HG02870 (cell line): ENCODE data around the gene SCN2B.

ENCODE experiments used
- ATAC-seq: cut with Tn5 transposase; IDR thresholded peaks from one replicate; pipeline ENCODE4 v1.9.1; 2021; ENCODE audit warnings: mild to moderate bottlenecking, moderate library complexity; ENCODE audit not compliant: unreplicated experiment

The SCN2B gene, protein sequence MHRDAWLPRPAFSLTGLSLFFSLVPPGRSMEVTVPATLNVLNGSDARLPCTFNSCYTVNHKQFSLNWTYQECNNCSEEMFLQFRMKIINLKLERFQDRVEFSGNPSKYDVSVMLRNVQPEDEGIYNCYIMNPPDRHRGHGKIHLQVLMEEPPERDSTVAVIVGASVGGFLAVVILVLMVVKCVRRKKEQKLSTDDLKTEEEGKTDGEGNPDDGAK

DNA sequence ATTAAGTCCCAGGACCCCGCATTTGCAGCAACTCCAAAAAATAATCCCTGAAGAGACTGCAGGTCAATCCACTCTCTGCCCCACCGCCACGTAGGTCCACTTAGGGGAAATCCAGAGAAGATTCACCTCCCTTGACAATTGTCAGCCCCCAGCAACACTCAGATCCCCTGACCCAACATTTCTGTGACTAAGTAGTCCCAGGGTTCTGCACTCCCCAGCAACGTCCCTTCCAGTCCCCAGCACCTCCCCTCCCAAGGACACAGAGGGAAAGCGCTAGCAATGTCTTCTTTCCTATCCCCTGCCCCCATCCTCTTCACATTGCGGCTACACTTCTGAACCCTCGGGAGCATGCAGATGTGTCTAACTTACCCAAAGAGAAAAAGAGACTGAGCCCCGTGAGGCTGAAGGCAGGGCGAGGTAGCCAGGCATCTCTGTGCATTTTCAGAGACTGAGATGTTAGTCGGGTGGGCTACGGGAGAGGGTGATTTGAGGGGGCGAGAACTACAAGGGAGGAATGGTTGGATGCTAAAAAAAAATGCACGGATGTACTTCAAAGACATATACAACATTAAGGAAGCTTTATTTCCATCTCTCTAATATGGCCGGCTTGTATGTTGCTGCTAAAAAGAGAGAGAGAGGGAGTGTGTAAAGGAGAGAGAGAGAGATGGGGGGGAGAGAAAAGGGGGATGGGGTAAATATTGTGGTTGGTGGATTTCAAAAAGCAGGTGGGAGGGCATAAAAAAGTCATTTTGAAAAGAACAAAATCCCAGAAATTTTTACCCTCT, at the start of gene SCN2B:
SCN2B (minus strand) TSS at position 647 of the 785 bp plus-strand sequence; CDS start at position 439, 208 bp downstream.
- ATAC-seq = no peak

DNA sequence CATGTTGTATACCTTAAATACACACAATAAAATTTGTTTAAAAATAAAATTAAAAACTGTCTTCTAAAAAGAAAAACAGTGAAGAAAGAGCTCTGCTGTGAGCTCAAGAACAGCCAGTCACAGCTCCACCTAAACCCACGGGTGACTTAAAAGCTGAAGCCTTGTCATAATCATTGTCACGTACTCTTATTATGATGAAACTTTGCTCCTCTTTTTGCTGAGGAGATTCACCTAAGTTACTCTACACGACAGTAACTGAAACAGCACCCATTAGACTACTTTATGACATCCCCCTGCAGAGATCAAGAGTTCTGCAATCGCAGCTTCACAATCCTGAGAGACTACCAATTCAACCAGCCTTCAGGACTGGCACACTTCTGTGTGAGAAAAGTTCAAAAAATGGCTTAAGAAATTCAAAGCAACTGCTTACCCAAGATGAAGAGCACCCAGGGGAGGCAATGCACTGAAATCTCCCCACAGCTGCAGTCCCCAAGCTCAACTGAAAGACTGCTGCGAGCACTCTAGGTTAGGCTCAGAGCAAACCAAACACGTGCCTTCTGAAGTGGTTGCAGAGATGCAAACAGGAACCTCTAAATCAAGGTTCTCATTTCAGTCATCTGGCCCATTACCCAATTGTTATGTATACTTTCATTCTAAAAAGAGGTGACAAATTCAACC, 48.2 kb upstream of the SCN2B start, which contains the start of gene JAML:
JAML (minus strand) TSS at position 501 of the 678 bp plus-strand sequence. CDS start 10,145 bp downstream, outside the sequence.
- ATAC-seq = peak; percentile 38

DNA sequence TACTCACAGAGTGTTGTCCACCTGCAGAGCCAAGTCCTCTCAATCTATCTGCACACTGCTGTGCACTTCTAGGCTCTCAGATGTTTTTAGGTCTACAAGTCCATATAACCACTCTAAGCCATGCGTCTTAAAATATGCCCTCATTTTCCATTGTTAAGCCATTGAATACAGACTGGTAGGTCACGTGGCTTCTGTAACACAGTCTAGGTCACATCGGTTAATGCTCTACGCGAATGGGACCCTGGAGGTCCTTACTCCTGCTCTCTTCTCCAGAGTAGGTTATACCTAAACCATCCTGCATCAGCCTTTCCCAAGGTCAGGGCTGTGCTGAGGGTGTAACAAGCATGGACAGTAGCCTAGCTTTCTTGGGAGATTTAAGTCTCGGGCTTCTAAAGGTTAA, 47.6 kb upstream of the SCN2B start:
- ATAC-seq = no peak

DNA sequence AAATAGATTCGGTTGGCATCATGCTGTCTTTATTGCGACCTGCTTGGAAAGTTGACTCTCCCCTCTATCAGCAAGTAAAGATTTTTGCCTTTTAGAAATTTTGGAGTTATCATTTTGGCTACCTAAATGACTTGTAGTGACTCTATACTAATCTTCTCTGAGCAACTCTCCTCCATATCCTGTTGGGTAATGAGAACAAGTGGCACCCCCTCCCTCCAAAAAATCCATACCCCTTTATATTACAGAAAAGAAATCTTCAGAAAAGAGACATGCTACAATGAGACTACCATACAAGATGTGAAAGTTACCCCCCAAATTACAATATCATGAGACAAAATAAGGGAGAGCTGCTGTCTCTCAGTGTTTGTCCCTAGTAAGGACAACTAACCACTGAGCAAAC, 47.1 kb upstream of the SCN2B start:
- no peak for ATAC-seq

- no peak for ATAC-seq
Observed at GRCh38 chr11:118222437-118222836, 46.0 kb upstream of the SCN2B start.

- no peak for ATAC-seq
Observed at GRCh38 chr11:118221419-118221818, 45.0 kb upstream of the SCN2B start.

- ATAC-seq = no peak
Observed at GRCh38 chr11:118219732-118220131, 43.3 kb upstream of the SCN2B start.

- ATAC-seq = no peak
Observed at GRCh38 chr11:118219244-118219643, 42.8 kb upstream of the SCN2B start.

GRCh38 chr11:118217575-118217974, 41.1 kb upstream of the SCN2B start:
- no peak for ATAC-seq

GRCh38 chr11:118216621-118217481, 40.4 kb upstream of the SCN2B start:
- ATAC-seq = peak; percentile 46

DNA sequence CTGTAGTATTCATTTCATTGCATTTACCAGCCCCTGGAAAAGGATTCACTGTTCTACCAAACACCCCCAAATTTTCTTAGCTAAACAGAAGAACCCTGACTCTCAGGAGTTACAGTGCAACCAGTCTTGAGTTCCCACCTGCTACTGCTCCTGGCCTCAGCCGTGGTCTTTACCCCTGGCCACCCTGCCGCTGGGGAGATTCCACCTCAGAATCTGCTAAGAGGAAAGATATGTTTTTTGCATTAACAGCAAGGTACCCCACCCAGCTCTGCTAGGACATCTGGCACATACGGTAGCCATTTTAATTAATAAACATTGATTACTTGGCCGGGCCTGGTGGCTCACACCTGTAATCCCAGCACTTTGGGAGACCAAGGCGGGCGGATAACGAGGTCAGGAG, 39.3 kb upstream of the SCN2B start:
- no peak for ATAC-seq

- no peak for ATAC-seq
Observed at GRCh38 chr11:118215262-118215661, 38.8 kb upstream of the SCN2B start.

DNA sequence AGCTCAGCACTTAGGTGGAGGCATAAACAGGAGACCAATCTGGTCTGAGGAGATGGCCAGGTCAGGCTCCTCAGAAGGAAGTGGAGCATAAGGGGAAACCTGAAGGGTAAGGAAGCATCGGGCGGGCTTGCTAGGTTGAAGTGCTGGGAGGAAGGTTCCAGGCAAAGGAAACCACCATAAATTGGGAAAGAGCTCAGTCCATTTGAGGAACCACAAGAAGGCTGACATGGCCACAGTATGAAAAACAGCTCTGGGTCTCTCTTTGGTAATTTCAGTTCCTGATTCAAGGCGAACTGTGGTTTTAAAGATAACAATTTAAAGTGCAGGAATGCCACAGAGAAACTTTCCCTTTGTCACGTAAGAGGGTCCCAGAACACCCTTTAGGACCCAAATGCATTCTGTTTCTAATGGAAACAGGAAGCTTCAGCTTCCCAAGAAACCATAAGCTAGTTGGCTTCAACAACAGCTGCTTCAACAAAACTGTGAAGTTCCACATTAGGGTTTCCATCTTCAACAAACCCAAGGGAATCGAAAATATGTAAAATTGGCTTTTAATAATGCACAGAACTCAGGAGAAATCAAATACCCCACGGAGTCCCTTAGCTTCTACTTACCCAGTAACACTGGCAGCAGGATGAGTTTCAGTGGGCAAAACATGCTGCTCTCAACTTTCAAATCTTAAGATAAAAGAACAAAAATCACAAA, 37.9 kb upstream of the SCN2B start:
- ATAC-seq = peak; percentile 44

- no peak for ATAC-seq
Observed at GRCh38 chr11:118213781-118214180, 37.3 kb upstream of the SCN2B start.

DNA sequence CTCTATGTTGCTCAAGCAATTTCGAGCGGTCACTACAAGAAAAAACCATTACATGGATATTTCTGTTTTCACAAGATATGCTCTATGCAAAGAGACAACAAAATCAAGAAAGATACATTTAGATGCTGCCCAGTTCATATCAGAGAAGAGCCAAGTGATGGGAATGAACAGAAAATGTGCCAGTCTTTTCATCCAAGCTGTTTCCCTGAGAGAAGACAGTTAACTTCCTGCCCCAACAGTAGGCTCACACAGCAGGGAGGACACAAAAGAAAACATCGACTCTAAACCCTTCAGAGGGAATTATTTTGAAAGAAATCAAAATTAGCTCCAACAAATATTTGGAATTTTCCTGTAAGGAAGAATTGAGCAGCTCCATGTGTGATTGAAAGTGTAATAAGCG, 36.8 kb upstream of the SCN2B start:
- ATAC-seq = no peak

DNA sequence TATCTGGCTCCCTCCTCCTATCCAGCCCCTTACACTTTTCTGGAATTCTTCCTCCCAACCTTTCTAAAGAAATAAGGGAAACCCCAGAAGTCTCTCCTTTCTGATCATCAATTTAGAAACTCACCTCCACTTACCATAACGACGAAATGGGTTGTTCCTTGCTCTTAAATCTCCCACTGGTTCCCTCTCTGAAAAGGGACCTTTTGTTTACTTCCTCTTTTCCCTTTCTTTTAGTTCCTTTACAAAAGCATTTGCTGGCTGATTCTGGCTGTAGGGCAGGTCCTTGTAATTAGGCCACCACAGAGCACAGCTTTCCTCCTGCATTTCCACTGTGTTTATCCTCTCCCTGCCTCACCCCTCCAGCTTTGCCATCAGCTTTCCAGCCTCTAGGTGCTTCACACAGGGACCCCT, 36.3 kb upstream of the SCN2B start:
- ATAC-seq = no peak

DNA sequence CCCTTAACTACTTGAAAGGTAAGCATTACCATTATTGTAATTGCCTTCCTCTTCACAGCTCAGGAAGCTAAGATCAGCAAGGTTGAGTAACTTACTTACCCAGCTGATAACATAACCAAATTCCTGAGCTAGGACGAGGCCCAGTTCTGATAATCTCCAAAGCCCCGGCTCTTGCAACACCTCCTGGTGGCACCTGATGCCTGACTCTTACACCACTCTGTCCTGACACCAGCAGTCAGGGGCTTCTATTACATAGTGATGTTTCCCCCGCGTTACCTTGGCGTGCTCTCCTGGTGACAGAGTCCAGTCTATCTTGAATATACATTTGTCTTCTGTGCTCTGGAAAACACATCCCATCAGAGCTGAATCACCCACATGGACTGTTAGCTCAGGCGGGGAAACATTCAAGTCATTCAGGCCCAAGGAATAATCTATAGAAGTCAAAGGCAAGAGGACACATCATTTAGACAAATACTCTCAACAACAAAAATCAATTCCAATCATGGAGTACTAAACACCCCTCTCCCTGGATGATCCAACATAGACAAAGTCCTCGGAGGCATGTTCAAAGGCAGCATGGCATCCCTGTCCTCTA, 35.8 kb upstream of the SCN2B start:
- no peak for ATAC-seq

GRCh38 chr11:118211006-118211405, 34.6 kb upstream of the SCN2B start:
- no peak for ATAC-seq

DNA sequence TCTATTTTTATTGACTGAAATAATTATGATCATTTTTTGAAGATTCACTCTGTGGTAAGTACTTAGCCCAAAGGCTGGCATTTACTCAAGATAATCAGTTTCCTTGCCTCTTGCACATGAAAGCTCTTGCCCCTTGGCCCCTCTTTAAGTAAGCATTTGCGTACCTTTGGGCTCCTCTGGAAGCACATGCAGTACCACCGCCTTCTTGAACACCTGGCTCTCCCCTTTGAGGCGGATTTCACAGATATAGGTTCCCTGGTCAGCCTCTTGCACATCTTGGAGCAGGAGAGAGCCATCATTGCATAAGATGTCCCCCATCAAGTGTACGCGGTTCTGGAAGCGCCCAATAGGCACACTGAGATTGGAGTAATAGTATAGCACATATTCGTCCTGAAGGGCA, 33.9 kb upstream of the SCN2B start:
- no peak for ATAC-seq

DNA sequence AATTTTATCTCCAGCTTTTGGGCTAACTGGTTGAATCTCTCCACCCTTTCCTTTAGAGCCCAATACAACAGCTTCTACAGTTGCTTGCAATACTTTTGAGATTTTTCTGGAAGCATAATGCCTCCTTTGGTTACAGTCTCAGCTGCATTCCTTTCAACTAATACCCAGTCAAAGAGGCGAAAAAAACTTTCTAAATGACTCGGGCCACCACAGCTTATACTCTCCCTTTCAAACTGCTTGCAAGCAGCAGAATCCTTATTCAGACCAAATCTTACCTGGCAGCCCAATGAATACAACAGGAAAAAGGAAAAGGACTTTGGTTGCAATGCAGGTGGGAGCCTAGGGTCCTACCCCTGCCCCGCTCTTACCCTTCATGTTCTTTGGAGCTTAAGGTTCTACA, 32.6 kb upstream of the SCN2B start:
- no peak for ATAC-seq
